OCI-LY7 (cell line): ENCODE data around the gene USP32. TPM values are rescaled to one million over a fixed set of nuclear protein-coding genes. Genes with fewer than 3 reads are reported as not detected.

Experiments used
- BruUV-seq: library from RNA; stranded (reverse); fragments of 400-500 nt; replicated peaks from 2 replicates; lab custom pipeline; 2021; lab: Mats Ljungman, UMichigan
- CTCF ChIA-PET: fragments of 300-600 bp; sonication (Branson Sonifier 250); formaldehyde crosslinking; loops from one replicate; lab custom pipeline; 2022; ENCODE audit warnings: antibody characterized with exemption; ENCODE audit not compliant: unreplicated experiment; lab: Charles Lee
- POLR2A ChIA-PET: fragments of 300-600 bp; sonication (Branson Sonifier 250); formaldehyde crosslinking; loops from one replicate; lab custom pipeline; 2022; ENCODE audit warnings: antibody characterized with exemption; lab: Charles Lee
- DNase-seq: peaks from one replicate; pipeline ENCODE4 v3.0.0-alpha.2; 2015; ENCODE audit warnings: low spot score
- H2AFZ ChIP-seq: fragments of 200-600 bp; sonication (generic), shearing (Covaris generic); 2 replicates; pipeline ENCODE4 v1.6.1; 2014; ENCODE audit warnings: mild to moderate bottlenecking, antibody characterized with exemption, low read length, moderate library complexity
- H3K27ac ChIP-seq: fragments of 200-600 bp; sonication (generic); 2 replicates; pipeline ENCODE4 v1.5.1; 2014; ENCODE audit warnings: mixed run types, low read depth, mild to moderate bottlenecking, moderate library complexity, low read length, inconsistent platforms; ENCODE audit not compliant: poor library complexity, severe bottlenecking
- H3K36me3 ChIP-seq: fragments of 200-600 bp; sonication (generic); 2 replicates; pipeline ENCODE4 v1.6.1; 2014; ENCODE audit warnings: mild to moderate bottlenecking, antibody characterized with exemption, low read length, moderate library complexity, mixed read lengths; ENCODE audit not compliant: insufficient read depth
- H3K4me1 ChIP-seq: fragments of 200-600 bp; sonication (generic); 2 replicates; pipeline ENCODE4 v1.5.1; 2014; ENCODE audit warnings: mild to moderate bottlenecking, low read length; ENCODE audit not compliant: insufficient read depth, poor library complexity, severe bottlenecking
- H3K4me2 ChIP-seq: fragments of 200-600 bp; sonication (generic); 2 replicates; pipeline ENCODE4 v1.6.1; 2014; ENCODE audit warnings: mild to moderate bottlenecking, low read length
- H3K4me3 ChIP-seq: fragments of 200-600 bp; sonication (generic); 2 replicates; pipeline ENCODE4 v1.5.1; 2014; ENCODE audit warnings: mild to moderate bottlenecking, low read depth, low read length; ENCODE audit not compliant: poor library complexity, severe bottlenecking
- H3K79me2 ChIP-seq: fragments of 200-600 bp; sonication (generic); 2 replicates; pipeline ENCODE4 v1.6.1; 2016; ENCODE audit warnings: low read depth, mild to moderate bottlenecking, low read length, moderate library complexity, mixed read lengths; ENCODE audit not compliant: insufficient read depth
- H3K9me2 ChIP-seq: fragments of 200-600 bp; sonication (generic); 2 replicates; pipeline ENCODE4 v1.6.1; 2016; ENCODE audit warnings: mild to moderate bottlenecking, low read length, mixed read lengths; ENCODE audit not compliant: insufficient read depth
- H3K9me3 ChIP-seq: fragments of 200-600 bp; sonication (generic); 2 replicates; pipeline ENCODE4 v1.6.1; 2014; ENCODE audit warnings: mild to moderate bottlenecking, mixed run types, low read length, mixed read lengths
- H4K20me1 ChIP-seq: fragments of 200-600 bp; sonication (generic); 2 replicates; pipeline ENCODE4 v1.6.1; 2014; ENCODE audit warnings: mild to moderate bottlenecking, antibody characterized with exemption, low read length, moderate library complexity, mixed read lengths; ENCODE audit not compliant: insufficient read depth
- EZH2phosphoT487 ChIP-seq: fragments of 200-600 bp; sonication (generic); IDR thresholded peaks from 2 replicates; pipeline ENCODE4 v1.6.1; 2018; ENCODE audit warnings: low read depth, borderline replicate concordance, mild to moderate bottlenecking, mixed run types, antibody characterized with exemption, low read length, moderate library complexity, mixed read lengths
- intact Hi-C: fragments of 100-400 bp; cut with micrococcal nuclease; formaldehyde crosslinking; loops from one replicate; pipeline ENCODE4 v1.10.0; 2022; ENCODE audit not compliant: unreplicated experiment
- total RNA-seq, 2 experiments: library from RNA; depleted of rRNA in 1 of 2; stranded (reverse); fragments of >200 nt in 1 of 2; shearing (Covaris generic) in 1 of 2; gene quantifications; 2 replicates each; pipeline ENCODE4 v1.2.3, GENCODE V29; 2014 to 2022
- TF ChIP-seq, protein P1 (sequence below): fragments of 200-600 bp; sonication (generic); conservative IDR thresholded peaks from 2 replicates; pipeline ENCODE4 v1.5.1; 2014; ENCODE audit warnings: mild to moderate bottlenecking, antibody characterized with exemption, low read length, moderate library complexity, mixed read lengths

USP32 gene
- total RNA-seq, 2 experiments from 2014 or later: 16.9 to 28.0 TPM

DNA sequence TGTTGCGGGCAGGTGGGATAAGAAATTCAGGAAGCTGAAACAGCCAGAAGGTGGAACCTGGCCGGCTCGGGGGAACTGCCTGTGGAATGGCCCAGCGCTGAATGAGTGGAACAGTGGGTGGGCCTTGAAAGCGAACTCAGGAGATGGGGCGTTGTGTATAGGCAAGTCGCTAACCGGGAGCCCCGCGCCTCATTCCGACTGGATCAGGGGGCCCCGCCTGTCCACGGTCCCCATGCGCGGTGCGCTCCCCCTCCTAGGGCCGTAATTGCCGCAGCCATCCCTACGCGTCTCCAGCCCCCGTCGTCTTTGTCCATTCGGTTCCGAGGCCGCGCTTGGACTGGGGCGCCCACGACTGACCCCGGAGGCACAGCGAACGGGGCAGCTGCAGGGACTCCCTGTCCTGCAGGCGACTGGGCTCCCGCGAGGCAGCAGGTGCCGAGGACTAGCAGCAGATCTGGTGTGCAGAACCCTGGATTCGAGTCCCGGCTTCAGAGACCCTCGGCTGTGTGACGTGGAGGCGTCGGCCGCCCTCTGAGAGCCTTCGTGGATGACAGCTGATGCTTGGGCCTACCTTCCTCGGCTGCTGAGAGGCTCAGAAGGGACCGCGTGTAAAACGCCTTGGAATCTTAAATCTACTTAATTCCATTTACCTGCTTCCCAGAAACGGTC is 253.0 kb downstream of the USP32 start:
- H3K36me3 ChIP-seq: no peaks in the 10 kb centered on the region
- H2AFZ ChIP-seq: no peak overlapping the region
- H3K79me2 ChIP-seq: no peaks in the 10 kb centered on the region
- no peaks in the 10 kb centered on the region for H3K9me2 ChIP-seq
- intact Hi-C loops: loop anchor here (10.0 kb wide), 1 partner anchor 256 kb away; the partner anchor contains the start of gene USP32
- H3K4me1 ChIP-seq: peaks cover 24% of the 10 kb centered on the region
- no peaks in the 10 kb centered on the region for H4K20me1 ChIP-seq
- no peak overlapping the region for H3K27ac ChIP-seq
- ChIA-PET CTCF (no interaction called here), POLR2A (interaction anchor here (1.0 kb wide), 1 partner anchor 301 kb away, joined by 3 read pairs; no protein-coding TSS in a partner anchor)
- no TSS peak for BruUV-seq
- no peak overlapping the region for H3K4me2 ChIP-seq
- TF ChIP-seq, protein P1, sequence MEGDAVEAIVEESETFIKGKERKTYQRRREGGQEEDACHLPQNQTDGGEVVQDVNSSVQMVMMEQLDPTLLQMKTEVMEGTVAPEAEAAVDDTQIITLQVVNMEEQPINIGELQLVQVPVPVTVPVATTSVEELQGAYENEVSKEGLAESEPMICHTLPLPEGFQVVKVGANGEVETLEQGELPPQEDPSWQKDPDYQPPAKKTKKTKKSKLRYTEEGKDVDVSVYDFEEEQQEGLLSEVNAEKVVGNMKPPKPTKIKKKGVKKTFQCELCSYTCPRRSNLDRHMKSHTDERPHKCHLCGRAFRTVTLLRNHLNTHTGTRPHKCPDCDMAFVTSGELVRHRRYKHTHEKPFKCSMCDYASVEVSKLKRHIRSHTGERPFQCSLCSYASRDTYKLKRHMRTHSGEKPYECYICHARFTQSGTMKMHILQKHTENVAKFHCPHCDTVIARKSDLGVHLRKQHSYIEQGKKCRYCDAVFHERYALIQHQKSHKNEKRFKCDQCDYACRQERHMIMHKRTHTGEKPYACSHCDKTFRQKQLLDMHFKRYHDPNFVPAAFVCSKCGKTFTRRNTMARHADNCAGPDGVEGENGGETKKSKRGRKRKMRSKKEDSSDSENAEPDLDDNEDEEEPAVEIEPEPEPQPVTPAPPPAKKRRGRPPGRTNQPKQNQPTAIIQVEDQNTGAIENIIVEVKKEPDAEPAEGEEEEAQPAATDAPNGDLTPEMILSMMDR: no peak
- TF ChIP-seq EZH2phosphoT487: no peak
- H3K4me3 ChIP-seq: no peak overlapping the region
- no peak for DNase-seq
- H3K9me3 ChIP-seq: no peaks in the 10 kb centered on the region; the same call in 1 of the 2 replicates

GRCh38 chr17:60137731-60138130 is 254.2 kb downstream of the USP32 start:
- H3K36me3 ChIP-seq: peaks cover 5% of the 10 kb centered on the region; the same call in 1 of the 2 replicates
- H3K9me3 ChIP-seq: no peaks in the 10 kb centered on the region; the same call in 1 of the 2 replicates
- BruUV-seq: no TSS peak
- H3K4me1 ChIP-seq: peaks cover 25% of the 10 kb centered on the region
- H3K4me2 ChIP-seq: no peak overlapping the region
- H3K27ac ChIP-seq: no peak overlapping the region
- DNase-seq: no peak
- POLR2A ChIA-PET: interaction anchor here (0.5 to 1.0 kb wide), 4 partner anchors 14 to 302 kb away, joined by 3 to 5 read pairs (median 3); no protein-coding TSS in a partner anchor
- TF ChIP-seq, protein P1: no peak
- TF ChIP-seq EZH2phosphoT487: no peak
- no peaks in the 10 kb centered on the region for H3K79me2 ChIP-seq
- H2AFZ ChIP-seq: no peak overlapping the region
- CTCF ChIA-PET: no interaction called here
- no peak overlapping the region for H3K4me3 ChIP-seq
- intact Hi-C loops: loop anchor here (10.0 kb wide), 1 partner anchor 257 kb away; the partner anchor contains the start of gene USP32
- H4K20me1 ChIP-seq: no peaks in the 10 kb centered on the region
- H3K9me2 ChIP-seq: no peaks in the 10 kb centered on the region
